ENCODE measurements around the gene CACNA1A.
"Not testable (repeated sequence)": the region's sequence is repeated elsewhere in the genome, so short reads cannot be mapped to it uniquely, and the experiment has no call there.

- not testable (repeated sequence) for TF ChIP-seq CTCF (IDR thresholded peaks at IDR 0.05; ENCODE audit: insufficient read depth, low read length); REST (IDR thresholded peaks at IDR 0.05; ENCODE audit: insufficient replicate concordance, low read depth); SPI1 (IDR thresholded peaks at IDR 0.05; ENCODE audit: borderline replicate concordance, low read depth); POLR2AphosphoS5 (IDR thresholded peaks at IDR 0.05; ENCODE audit: low read depth); GABPA (IDR thresholded peaks at IDR 0.05; ENCODE audit: low read depth)
Measured at GRCh38 chr19:13184926-13185325, 321.4 kb downstream of the CACNA1A start.
